Stimulated activated CD4-positive, alpha-beta T cell treated with anti-CD3 and anti-CD28 coated beads, Interleukin-15, amount 100 ng/mL, for 24 hours (primary cell): ENCODE data around the gene CISH.
A peak's percentile ranks its signal among the peaks of the same experiment; 100 is the strongest.

Experiments
- DNase-seq: peaks from one replicate; pipeline ENCODE4 v3.0.0-alpha.2; 2020

CISH gene

DNA sequence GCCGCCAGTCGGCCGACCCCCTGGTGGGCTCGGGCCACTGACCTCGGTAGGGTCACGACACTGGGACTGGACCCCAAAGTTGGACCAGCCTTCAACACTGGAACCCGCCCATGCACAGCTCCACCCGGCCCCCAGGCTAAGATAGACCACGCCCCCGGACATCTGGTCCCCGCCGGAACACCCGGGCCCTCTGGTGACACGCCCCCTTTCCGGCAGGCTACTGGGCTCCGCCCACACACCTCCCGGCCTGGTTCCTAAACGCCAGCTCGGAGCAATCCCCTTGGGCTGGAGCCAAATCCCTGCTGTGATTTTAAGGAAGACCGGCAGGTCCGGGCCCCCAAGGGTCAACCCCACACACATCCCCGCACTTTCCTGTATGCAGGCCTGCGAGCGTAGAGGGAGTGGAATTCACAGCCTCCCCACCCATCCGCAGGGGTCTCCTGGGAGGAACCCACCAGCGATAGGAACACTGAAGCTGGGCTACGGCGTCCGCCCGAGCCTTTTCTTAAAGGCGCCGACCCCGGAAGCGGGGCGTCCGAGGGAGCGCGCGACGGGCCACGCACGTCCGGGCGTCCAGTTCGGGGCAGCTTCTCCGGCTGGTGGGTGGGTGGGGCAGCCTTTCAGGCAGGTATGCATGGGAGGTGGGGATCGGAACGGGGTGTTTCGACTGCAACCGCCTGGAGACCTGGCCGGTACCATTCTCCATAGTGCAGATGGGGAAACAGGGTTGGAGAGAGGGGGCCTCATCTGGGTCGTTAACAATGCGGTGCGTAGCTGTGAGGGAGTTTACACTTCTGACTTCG lies 42.4 kb downstream of the CISH start, which contains the start of gene HEMK1:
Gene HEMK1, plus strand, starts transcription at position 576 of the 803 bp plus-strand sequence. CDS start 1,583 bp downstream, outside the sequence.
- peak; percentile 99 for DNase-seq

DNA sequence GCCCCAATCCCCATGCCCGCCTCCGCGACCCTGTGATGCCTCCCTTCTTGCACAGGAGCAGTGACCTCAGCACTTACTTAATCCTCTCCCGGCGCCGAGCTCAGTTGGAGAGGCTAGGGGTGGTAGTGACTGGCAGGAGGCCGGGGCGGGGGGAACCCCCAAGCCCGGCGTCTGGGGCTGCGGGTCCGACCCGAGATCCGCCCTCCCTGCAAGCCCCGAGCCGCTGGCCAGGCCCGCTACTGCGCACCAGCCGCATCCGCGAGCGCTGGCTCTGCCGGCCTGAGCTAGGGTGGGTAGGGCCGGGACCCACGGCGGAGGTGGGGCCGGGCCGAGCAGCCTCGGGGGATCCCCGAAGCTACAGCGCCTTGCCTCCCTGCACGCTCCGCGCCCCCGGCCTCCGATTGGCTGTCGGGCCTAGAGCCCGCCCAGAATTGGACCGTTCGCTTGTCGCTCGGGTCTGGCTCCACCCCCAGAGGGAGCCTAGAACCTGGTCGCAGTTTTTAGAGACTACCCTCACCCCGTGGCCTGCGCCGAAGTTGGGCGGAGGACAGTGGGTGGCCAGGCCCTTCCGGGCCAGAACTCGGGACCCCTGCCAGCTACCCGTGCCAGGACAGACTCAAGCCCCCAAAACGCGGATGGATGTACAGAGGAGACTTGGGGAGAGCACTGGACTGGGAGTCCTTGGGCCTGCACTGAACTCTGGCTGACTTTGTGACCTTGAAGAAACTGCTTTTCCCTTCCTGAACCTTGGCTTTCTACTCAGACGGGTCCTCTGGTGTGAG lies 44.0 kb downstream of the CISH start, which contains the start of gene C3orf18:
Gene C3orf18, minus strand, starts transcription at position 362 of the 782 bp plus-strand sequence. CDS start 2,048 bp downstream, outside the sequence.
- DNase-seq, result peak; percentile 98

DNA sequence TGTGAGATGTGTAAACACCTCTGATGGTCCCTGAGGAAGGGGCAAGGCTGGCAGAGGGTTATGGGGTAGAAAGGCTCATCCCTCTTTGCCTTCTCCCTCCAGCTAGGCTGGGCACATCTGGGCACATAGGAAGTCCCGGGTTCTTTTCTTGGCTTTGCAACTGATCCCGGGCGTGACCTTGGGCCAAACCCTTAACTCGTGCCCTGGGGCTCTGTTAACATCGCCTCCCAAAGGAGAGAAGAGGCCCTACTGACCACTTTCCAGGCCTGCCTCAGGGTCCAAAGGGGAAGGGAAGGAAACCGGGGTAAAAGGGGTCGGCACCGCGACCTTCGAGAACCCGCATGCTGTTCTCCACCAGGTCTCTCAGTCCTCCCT lies 44.6 kb downstream of the CISH start:
- DNase-seq, result no peak

DNA sequence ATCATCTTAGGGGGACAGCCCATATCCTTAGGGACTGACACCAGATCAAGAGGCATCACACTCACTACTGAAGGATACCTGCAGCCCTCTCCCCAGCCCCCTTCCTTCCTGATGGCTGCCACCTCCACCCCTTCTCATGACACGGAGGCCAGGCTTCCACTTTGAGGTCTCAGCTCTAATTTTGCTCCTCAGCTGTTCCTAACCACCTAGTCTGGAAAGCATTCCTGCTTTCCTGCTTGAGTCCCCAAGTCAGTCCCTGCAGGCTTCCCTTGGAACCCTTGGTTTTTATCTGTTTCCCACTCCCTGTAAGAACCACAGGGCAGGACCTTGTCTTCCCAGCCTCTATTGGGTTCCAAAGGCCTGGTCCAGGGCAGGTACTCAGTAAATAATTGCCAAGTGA lies 47.3 kb downstream of the CISH start:
- DNase-seq, result no peak

DNA sequence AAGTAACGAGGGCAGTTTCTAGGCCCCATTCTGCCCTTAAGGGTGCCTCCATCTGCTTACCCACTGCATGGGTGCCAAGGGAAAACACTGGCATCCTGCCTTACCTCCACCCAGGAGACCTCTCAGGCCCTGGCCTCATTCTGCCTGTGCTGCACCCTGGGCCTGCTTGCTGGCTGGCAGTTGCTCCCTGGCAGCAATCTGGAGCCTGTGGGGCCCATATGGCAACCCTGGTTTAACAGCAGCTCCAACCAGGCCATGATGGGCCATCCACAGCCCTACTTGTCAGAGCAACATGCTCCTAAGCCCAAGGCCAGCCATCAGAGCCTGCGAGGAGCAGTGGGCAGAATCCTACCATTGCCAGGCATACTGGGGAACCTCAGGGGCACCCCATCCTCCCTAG lies 47.7 kb downstream of the CISH start:
- no peak for DNase-seq

DNA sequence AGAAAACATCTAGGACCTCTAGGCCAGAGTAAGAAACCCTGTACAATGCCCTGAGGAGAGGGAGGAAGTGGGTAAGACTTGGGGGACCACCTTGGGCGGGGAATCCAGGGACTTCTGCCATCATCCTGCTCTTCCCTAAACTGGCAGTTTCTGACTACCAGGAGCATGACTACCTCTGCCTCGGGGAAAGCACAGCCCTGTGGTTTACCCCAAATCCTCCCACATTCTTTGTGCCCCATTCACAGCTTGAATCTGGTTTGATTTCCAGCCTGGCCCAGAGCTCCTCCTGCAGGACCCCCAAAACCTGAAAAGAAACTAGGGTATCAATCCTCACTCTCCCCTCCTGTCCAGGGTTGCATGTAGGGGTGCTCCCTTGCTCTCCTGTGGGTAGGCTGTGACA lies 48.7 kb downstream of the CISH start:
- no peak for DNase-seq

DNA sequence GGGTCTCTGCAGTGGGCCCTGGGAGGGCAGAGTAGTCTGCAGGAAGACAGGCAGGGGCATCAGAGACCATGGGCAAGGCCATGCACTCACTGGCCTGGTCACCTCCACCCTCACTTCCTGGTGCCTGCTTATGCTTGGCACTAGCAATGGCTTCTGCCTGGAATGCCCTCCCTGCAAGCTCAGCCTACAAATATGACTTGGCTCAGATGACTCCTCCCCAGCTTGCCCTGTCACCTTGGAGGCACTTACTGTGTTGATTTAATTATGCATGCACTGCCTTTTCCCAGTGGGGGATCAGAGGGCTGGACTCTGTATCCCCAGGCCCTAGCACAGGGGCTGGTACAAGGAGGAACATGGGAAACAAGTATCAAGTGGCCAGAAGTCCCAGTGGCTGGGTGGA lies 51.9 kb downstream of the CISH start:
- DNase-seq, result no peak

DNA sequence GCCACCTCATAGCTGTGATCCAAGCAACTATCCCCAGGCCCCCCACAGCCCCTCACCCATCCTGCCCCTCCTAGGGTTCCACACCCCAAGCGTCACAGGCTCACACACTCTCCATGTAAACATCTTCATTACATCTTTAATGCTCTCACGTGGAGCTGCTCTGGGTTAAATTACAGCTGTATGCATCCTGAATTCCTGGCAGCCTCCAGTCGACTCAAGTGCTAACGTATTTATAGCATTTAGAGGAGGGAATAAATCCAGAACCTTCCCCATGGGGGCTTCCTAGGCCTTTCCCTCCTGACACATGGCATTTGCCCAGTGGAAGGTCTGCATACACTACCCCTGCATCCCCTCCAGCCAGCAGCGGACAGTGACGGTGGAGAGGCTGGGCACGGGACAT lies 53.7 kb downstream of the CISH start:
- no peak for DNase-seq

DNA sequence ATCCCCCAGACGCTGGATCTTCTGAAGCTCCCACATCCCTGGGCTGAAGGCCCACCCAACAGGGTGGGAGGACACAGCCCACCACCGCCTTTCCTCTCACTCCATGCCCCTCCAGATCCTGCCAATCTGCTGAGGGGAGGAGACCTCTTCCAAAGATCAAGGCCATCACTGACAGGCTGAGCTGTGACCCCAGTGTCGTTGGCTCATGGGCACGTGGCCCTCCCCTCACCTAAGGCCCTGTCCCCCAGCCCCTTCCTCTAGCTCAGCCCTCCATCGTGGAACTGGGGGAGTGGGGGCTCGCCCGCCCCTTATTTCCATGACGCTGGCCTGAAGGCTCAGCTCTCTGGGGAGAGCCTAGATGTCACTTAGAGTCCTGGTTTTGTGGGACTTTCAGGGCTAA lies 54.5 kb downstream of the CISH start:
- no peak for DNase-seq
